Activated CD8-positive, alpha-beta memory T cell treated with anti-CD3 and anti-CD28 coated beads, Interleukin-2, amount 50 U/mL, for 24 hours (primary cell): ENCODE data around the gene OR6C1.
"Not testable (repeated sequence)": the region's sequence is repeated elsewhere in the genome, so short reads cannot be mapped to it uniquely, and the experiment has no call there.

ENCODE experiments used
- DNase-seq: peaks from one replicate; pipeline ENCODE4 v3.0.0-alpha.2; 2020; ENCODE audit errors: extremely low read depth

Gene OR6C1

GRCh38 chr12:55314043-55314442 lies at the start of gene OR6C1:
Gene OR6C1 (plus strand): TSS chr12:55314343. CDS start chr12:55320600, 6,257 bp downstream.
- DNase-seq = no peak

GRCh38 chr12:55280991-55281390 lies 33.2 kb upstream of the OR6C1 start:
- no peak for DNase-seq

DNA sequence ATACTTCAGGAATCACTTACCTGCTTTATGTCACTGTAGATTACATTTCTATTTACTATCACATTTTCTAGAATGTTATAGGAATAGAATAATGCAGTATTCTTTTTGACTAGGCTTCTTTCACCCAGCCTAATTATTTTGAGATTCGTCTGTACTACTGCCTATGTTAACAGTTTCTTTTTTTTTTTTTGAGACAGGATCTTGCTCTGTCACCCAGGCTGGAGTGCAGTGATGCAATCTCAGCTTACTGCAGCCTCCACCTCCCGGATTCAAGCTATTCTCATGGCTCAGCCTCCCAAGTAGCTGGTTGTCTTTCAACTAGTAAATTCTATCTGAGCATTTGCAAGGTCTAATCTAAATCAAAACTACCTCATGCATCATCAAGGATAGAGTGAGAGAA lies 24.1 kb upstream of the OR6C1 start:
- no peak for DNase-seq

DNA sequence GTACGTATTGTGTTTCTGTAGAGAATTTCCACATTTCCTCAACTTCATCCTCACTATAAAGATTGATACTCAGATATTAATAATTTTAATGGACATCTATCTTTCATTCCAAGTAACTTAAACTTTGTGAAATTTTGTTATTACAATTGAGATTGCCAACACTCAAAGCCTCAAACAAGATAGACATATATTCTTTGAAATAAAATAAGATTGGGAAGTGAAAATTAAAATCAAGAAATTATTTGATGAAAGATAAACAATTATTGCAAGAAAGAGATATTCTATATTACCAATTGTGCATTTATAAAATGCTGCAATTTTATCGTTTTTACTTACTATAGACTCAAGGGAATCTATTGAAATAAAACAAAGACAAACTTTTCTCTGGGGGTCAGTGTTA lies 17.7 kb upstream of the OR6C1 start, which contains the start of gene OR6C6:
OR6C6 (minus strand) TSS at position 101 of the 400 bp plus-strand sequence. CDS start 1,337 bp downstream, outside the sequence.
- DNase-seq = no peak

DNA sequence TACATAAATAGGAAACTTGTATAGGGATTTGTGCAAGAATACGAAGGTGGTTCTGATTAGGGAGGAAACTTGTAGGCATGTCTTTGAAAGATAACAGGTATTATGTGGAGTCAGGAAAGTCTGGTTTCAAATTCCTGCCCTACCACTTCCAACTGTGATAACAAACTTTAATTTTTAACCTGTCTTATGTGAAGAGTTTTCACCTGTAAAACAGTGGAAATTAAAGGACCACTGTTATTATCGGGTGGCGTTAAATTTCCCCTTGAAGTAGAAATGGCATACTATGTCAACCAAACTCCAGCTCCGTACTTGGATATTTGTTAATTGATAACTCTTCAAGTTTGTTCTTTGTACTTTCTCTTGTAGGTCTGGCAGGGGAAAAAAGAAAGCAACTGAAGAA lies 6.1 kb downstream of the OR6C1 start:
- DNase-seq = no peak

DNA sequence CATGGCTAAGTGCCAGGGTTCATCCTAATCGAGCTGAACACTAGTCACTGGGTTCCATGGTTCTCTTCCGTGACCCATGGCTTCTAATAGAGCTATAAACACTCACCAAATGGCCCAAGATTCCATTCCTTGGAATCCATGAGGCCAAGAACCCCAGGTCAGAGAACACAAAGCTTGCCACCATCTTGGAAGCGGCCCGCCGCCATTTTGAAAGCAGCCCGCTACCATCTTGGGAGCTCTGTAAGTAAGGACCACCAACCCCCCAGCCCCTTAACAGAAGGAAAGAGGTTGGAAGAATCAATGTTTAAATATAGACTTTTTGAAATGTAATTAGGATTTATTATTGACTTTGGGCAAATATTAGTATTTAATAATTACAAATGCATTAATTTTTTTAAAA lies 11.7 kb downstream of the OR6C1 start:
- not testable (repeated sequence) for DNase-seq

GRCh38 chr12:55330446-55330845 lies 16.3 kb downstream of the OR6C1 start, which contains the start of gene OR6C3:
Gene OR6C3 (plus strand): TSS chr12:55330746. CDS start chr12:55331701, 955 bp downstream.
- DNase-seq = no peak

DNA sequence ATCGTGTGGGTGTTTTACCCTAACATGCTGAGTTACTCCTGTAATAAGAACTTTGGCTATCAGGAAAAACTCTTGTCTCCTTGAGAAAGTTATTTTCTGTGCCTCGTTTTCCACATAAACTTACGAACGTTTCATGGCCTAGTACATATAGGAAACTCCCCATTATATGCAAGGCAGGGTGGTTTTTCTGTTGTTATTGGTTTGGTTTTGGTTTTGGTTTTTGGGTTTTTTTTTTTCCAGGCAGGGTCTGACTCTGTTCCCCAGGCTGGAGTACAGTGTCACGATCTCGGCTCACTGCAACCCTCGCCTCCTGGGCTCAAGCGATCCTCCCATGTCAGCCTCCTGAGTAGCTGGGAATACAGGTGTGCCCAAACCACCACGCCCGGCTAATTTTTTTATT lies 21.9 kb downstream of the OR6C1 start:
- no peak for DNase-seq

DNA sequence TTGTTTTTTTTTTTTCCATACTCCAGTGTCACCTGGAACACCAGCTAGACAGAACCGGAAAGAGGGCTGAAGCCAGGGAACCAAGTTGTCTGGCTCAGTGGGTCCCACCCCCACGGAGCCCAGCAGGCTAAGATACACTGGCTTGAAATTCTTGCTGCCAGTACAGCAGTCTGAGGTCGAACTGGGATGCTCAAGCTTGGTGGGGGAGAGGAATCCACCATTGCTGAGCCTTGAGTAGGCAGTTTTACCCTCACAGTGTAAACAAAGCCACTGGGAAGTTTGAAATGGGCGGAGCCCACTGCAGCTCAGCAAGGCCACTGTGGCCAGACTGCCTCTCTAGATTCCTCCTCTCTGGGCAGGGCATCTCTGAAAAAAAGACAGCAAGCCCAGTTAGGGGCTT lies 41.2 kb downstream of the OR6C1 start:
- not testable (repeated sequence) for DNase-seq

GRCh38 chr12:55362675-55363074 lies 48.5 kb downstream of the OR6C1 start, which contains the start of gene OR6C75:
Gene OR6C75 (plus strand): TSS chr12:55362975. CDS start chr12:55365111, 2,136 bp downstream.
- no peak for DNase-seq

DNA sequence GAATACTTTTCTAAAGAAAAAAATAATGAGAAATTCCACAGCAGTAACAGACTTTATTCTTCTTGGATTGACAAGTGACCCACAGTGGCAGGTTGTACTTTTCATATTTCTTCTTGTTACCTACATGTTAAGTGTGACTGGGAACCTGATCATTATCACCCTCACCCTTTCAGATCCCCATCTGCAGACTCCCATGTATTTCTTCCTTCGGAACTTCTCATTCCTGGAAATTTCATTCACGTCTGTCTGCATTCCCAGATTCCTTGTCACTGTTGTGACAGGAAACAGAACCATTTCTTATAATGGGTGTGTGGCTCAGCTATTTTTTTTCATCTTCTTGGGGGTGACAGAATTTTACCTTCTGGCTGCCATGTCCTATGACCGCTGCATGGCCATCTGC lies 50.9 kb downstream of the OR6C1 start:
- DNase-seq = no peak
